TTC549 (cell line): ENCODE measurements around the gene CCDC159.
A peak's percentile ranks its signal among the peaks of the same experiment; 100 is the strongest.
"Not testable (repeated sequence)": the region's sequence is repeated elsewhere in the genome, so short reads cannot be mapped to it uniquely, and the experiment has no call there.

Experiments used
- FAIRE-seq: peaks from 2 replicates; lab custom pipeline; 2012; peaks lifted over from hg19 to GRCh38; lab: Jason Lieb, UNC

Gene CCDC159

GRCh38 chr19:11338569-11339253, 7.6 kb upstream of the CCDC159 start:
- no peak for FAIRE-seq

- FAIRE-seq: peak; percentile 29
These were observed 6.8 kb upstream of the CCDC159 start, which contains the start of gene RAB3D for GRCh38 chr19:11339254-11340098. TSS of gene RAB3D (minus strand) at chr19:11339657. CDS start at chr19:11337399, 2,258 bp downstream.

GRCh38 chr19:11340099-11340467, 6.2 kb upstream of the CCDC159 start:
- not testable (repeated sequence) for FAIRE-seq

GRCh38 chr19:11342429-11342828, 3.9 kb upstream of the CCDC159 start:
- no peak for FAIRE-seq

- FAIRE-seq: no peak
These were observed 1.1 kb upstream of the CCDC159 start for GRCh38 chr19:11345122-11345803.

GRCh38 chr19:11347546-11348039, 1.3 kb downstream of the CCDC159 start:
- no peak for FAIRE-seq

- FAIRE-seq: no peak
These were observed 2.9 kb downstream of the CCDC159 start for GRCh38 chr19:11349171-11349570.

- FAIRE-seq: not testable (repeated sequence)
These were observed 7.8 kb downstream of the CCDC159 start for GRCh38 chr19:11354102-11354501.

- FAIRE-seq: peak; percentile 28
These were observed 9.1 kb downstream of the CCDC159 start, which contains the start of gene PLPPR2 for GRCh38 chr19:11355160-11356073. TSS of gene PLPPR2 (plus strand) at chr19:11355432. CDS start at chr19:11357674, 2,242 bp downstream.

- FAIRE-seq: no peak
These were observed 9.7 kb downstream of the CCDC159 start for GRCh38 chr19:11356074-11356397.

- FAIRE-seq: no peak
These were observed 10.6 kb downstream of the CCDC159 start for GRCh38 chr19:11356676-11357550.

- FAIRE-seq: no peak
These were observed 13.1 kb downstream of the CCDC159 start for GRCh38 chr19:11359421-11359820.

GRCh38 chr19:11361037-11361770, 14.9 kb downstream of the CCDC159 start:
- no peak for FAIRE-seq

- FAIRE-seq: no peak
These were observed 15.7 kb downstream of the CCDC159 start for GRCh38 chr19:11361771-11362731.

GRCh38 chr19:11363881-11364280, 17.6 kb downstream of the CCDC159 start:
- FAIRE-seq: no peak

- FAIRE-seq: no peak
These were observed 18.1 kb downstream of the CCDC159 start for GRCh38 chr19:11364296-11364904.

- no peak for FAIRE-seq
These were observed 18.6 kb downstream of the CCDC159 start for GRCh38 chr19:11364935-11365334.

GRCh38 chr19:11365557-11366117, 19.3 kb downstream of the CCDC159 start:
- FAIRE-seq: no peak
